Hepatocyte (in vitro differentiated cells): ENCODE results near the gene CREBBP.

Experiments
- CTCF ChIP-seq: fragments of 200-600 bp; sonication (generic); IDR thresholded peaks from 2 replicates; pipeline ENCODE4 v1.5.1; 2016; ENCODE audit warnings: antibody characterized with exemption, mild to moderate bottlenecking; ENCODE audit not compliant: poor library complexity
- EZH2 ChIP-seq: fragments of 200-600 bp; sonication (generic); IDR thresholded peaks from 2 replicates; pipeline ENCODE4 v1.6.1; 2016; ENCODE audit warnings: antibody characterized with exemption, mild to moderate bottlenecking, borderline replicate concordance

- TF ChIP-seq CTCF (no peak), EZH2 (no peak)
These were observed 34.4 kb downstream of the CREBBP start for GRCh38 chr16:3846087-3846486.
